ENCODE data around the gene SLC24A5.

DNA sequence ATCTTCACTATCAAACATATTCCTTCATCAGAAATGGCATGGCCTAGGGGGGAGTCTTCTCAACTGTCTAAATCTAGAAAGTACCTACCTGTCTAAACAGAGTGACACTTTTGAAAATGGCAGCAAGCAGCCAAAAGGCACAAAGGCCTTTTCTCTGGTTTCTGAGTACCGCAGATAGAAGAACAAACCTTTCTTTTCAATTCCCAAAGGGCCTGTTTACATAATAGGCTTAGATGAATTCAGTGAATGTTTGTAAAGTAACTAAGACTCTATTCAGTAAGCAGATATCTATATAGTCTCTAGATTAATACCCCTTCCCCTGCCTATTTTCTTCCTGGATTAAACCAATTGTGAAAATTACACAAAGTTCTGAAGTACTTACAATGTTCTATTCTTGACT, 50.2 kb downstream of the SLC24A5 start:
- TF ChIP-seq, protein P1, sequence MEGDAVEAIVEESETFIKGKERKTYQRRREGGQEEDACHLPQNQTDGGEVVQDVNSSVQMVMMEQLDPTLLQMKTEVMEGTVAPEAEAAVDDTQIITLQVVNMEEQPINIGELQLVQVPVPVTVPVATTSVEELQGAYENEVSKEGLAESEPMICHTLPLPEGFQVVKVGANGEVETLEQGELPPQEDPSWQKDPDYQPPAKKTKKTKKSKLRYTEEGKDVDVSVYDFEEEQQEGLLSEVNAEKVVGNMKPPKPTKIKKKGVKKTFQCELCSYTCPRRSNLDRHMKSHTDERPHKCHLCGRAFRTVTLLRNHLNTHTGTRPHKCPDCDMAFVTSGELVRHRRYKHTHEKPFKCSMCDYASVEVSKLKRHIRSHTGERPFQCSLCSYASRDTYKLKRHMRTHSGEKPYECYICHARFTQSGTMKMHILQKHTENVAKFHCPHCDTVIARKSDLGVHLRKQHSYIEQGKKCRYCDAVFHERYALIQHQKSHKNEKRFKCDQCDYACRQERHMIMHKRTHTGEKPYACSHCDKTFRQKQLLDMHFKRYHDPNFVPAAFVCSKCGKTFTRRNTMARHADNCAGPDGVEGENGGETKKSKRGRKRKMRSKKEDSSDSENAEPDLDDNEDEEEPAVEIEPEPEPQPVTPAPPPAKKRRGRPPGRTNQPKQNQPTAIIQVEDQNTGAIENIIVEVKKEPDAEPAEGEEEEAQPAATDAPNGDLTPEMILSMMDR (IDR thresholded peaks at IDR 0.05; ENCODE audit: insufficient read depth, low read length): no peak
- TF ChIP-seq POLR2AphosphoS5 (IDR thresholded peaks at IDR 0.05; ENCODE audit: low read depth) (no peak), GABPA (IDR thresholded peaks at IDR 0.05; ENCODE audit: low read depth) (no peak)

Data from HL-60 (cell line).